CD4-positive, CD25-positive, alpha-beta regulatory T cell (primary cell): ENCODE measurements around the gene RIMS1. TPM values are rescaled to one million over a fixed set of nuclear protein-coding genes. Genes with fewer than 3 reads are reported as not detected.

ENCODE experiments used
- ATAC-seq, 2 donors: fragments of 150-1000 bp; cut with Tn5 transposase; one replicate each; pipeline ENCODE4 v1.10.0; 2021; ENCODE audit warnings: low read depth in 2 of 2, moderate number of reproducible peaks in 2 of 2, moderate library complexity in 1 of 2
- DNase-seq, 3 donors: peaks; one replicate each; pipeline versions ENCODE4 v3.0.0 to v3.0.0-alpha.2; 2012 to 2022; ENCODE audit warnings: mixed read lengths in 1 of 3
- H3K27ac ChIP-seq: one replicate; pipeline ENCODE4 v1.7.0; 2013; ENCODE audit warnings: mild to moderate bottlenecking, low read length; ENCODE audit not compliant: insufficient read depth, poor library complexity, severe bottlenecking
- H3K27me3 ChIP-seq: one replicate; pipeline ENCODE4 v1.7.0; 2013; ENCODE audit warnings: low read length; ENCODE audit not compliant: control insufficient read depth, insufficient read depth
- H3K36me3 ChIP-seq: one replicate; pipeline ENCODE4 v1.7.0; 2013; ENCODE audit warnings: mild to moderate bottlenecking, low read length, moderate library complexity; ENCODE audit not compliant: control insufficient read depth, insufficient read depth
- H3K4me1 ChIP-seq: 2 replicates; pipeline ENCODE4 v1.7.0; 2013; ENCODE audit warnings: mild to moderate bottlenecking, low read length; ENCODE audit not compliant: insufficient read depth, control insufficient read depth, poor library complexity, severe bottlenecking
- H3K4me3 ChIP-seq: one replicate; pipeline ENCODE4 v1.7.0; 2013; ENCODE audit warnings: low read depth, mild to moderate bottlenecking, low read length, moderate library complexity
- H3K9me3 ChIP-seq, 2 experiments: 1 replicate in 1 of 2; 2 replicates in 1 of 2; pipeline ENCODE4 v1.7.0; 2013; ENCODE audit warnings: low read length in 2 of 2, mild to moderate bottlenecking in 1 of 2, moderate library complexity in 1 of 2; ENCODE audit not compliant: control insufficient read depth in 2 of 2
- H3K27ac Mint-ChIP-seq, 3 donors: one replicate each; pipeline ENCODE4 v1.8.0; 2020 to 2022; ENCODE audit warnings: mild to moderate bottlenecking in 3 of 3, mixed read lengths in 3 of 3, moderate library complexity in 2 of 3
- H3K27me3 Mint-ChIP-seq: one replicate; pipeline ENCODE4 v1.8.0; 2022; ENCODE audit warnings: mild to moderate bottlenecking, mixed read lengths
- H3K36me3 Mint-ChIP-seq: one replicate; pipeline ENCODE4 v1.8.0; 2020; ENCODE audit warnings: mixed read lengths
- H3K4me1 Mint-ChIP-seq, 4 donors: one replicate each; pipeline ENCODE4 v1.8.0; 2020 to 2022; ENCODE audit warnings: mixed read lengths in 4 of 4, mild to moderate bottlenecking in 1 of 4
- H3K4me3 Mint-ChIP-seq, 4 donors: one replicate each; pipeline ENCODE4 v1.8.0; 2020 to 2022; ENCODE audit warnings: mild to moderate bottlenecking in 4 of 4, mixed read lengths in 4 of 4, moderate library complexity in 3 of 4
- H3K9me3 Mint-ChIP-seq, 7 donors: one replicate each; pipeline ENCODE4 v1.8.0; 2020 to 2022; ENCODE audit warnings: mixed read lengths in 7 of 7, mild to moderate bottlenecking in 3 of 7, moderate library complexity in 2 of 7
- polyA plus RNA-seq, 4 donors: library from polyadenylated mRNA; unstranded; fragments of 300-500 nt; fragmentation: Illumina TruSeq; gene quantifications; one replicate each; pipeline ENCODE4 v1.2.3, GENCODE V29; 2021
- total RNA-seq: library from RNA; stranded (reverse); gene quantifications from one replicate; pipeline ENCODE4 v1.2.3, GENCODE V29; 2022

Gene RIMS1
- total and polyA plus RNA-seq, 5 donors from 2014 or later, result not detected

GRCh38 chr6:72035486-72035885, 149.1 kb downstream of the RIMS1 start:
- H3K27me3 Mint-ChIP-seq, result no peaks in the 10 kb centered on the region
- no peak overlapping the region for H3K27ac ChIP-seq
- ATAC-seq, result no peak
- no peaks in the 10 kb centered on the region for H3K9me3 ChIP-seq
- no peaks in the 10 kb centered on the region for H3K36me3 ChIP-seq
- H3K36me3 Mint-ChIP-seq, result no peaks in the 10 kb centered on the region
- no peak overlapping the region for H3K4me3 Mint-ChIP-seq
- H3K27me3 ChIP-seq, result no peaks in the 10 kb centered on the region
- no peak overlapping the region for H3K27ac Mint-ChIP-seq
- H3K4me1 Mint-ChIP-seq, result no peaks in the 10 kb centered on the region
- H3K9me3 Mint-ChIP-seq, result no peaks in the 10 kb centered on the region
- H3K4me1 ChIP-seq, result no peaks in the 10 kb centered on the region
- no peak for DNase-seq
- H3K4me3 ChIP-seq, result no peak overlapping the region

- Mint-ChIP-seq H3K4me1 (no peaks in the 10 kb centered on the region), H3K9me3 (no peaks in the 10 kb centered on the region), H3K36me3 (no peaks in the 10 kb centered on the region), H3K4me3 (no peak overlapping the region), H3K27me3 (no peaks in the 10 kb centered on the region), H3K27ac (no peak overlapping the region)
- Histone ChIP-seq H3K4me3 (no peak overlapping the region), H3K9me3 (no peaks in the 10 kb centered on the region), H3K36me3 (no peaks in the 10 kb centered on the region), H3K27me3 (no peaks in the 10 kb centered on the region), H3K4me1 (no peaks in the 10 kb centered on the region), H3K27ac (no peak overlapping the region)
- no peak for ATAC-seq
- no peak for DNase-seq
Measured at GRCh38 chr6:72035966-72036365, 149.6 kb downstream of the RIMS1 start.

- H3K27ac Mint-ChIP-seq, result no peak overlapping the region
- no peak overlapping the region for H3K4me3 Mint-ChIP-seq
- Histone ChIP-seq H3K4me1 (no peaks in the 10 kb centered on the region), H3K27me3 (no peaks in the 10 kb centered on the region), H3K9me3 (no peaks in the 10 kb centered on the region), H3K27ac (no peak overlapping the region), H3K36me3 (no peaks in the 10 kb centered on the region), H3K4me3 (no peak overlapping the region)
- H3K27me3 Mint-ChIP-seq, result no peaks in the 10 kb centered on the region
- H3K9me3 Mint-ChIP-seq, result peaks cover 0 to 1% (median 0%) of the 10 kb centered on the region in 7 donors
- H3K36me3 Mint-ChIP-seq, result no peaks in the 10 kb centered on the region
- DNase-seq, result no peak
- ATAC-seq, result no peak
- no peaks in the 10 kb centered on the region for H3K4me1 Mint-ChIP-seq
Measured at GRCh38 chr6:72037006-72037405, 150.7 kb downstream of the RIMS1 start.

- no peak overlapping the region for H3K27ac Mint-ChIP-seq
- no peaks in the 10 kb centered on the region for H3K27me3 Mint-ChIP-seq
- no peaks in the 10 kb centered on the region for H3K36me3 ChIP-seq
- no peak overlapping the region for H3K27ac ChIP-seq
- H3K4me3 Mint-ChIP-seq, result no peak overlapping the region
- H3K36me3 Mint-ChIP-seq, result no peaks in the 10 kb centered on the region
- no peak for DNase-seq
- H3K4me1 ChIP-seq, result no peaks in the 10 kb centered on the region
- H3K9me3 ChIP-seq, result no peaks in the 10 kb centered on the region
- no peak for ATAC-seq
- H3K4me3 ChIP-seq, result no peak overlapping the region
- no peaks in the 10 kb centered on the region for H3K27me3 ChIP-seq
- H3K4me1 Mint-ChIP-seq, result no peaks in the 10 kb centered on the region
- H3K9me3 Mint-ChIP-seq, result peaks cover 0 to 1% (median 0%) of the 10 kb centered on the region in 7 donors
Measured at GRCh38 chr6:72040111-72040510, 153.8 kb downstream of the RIMS1 start.

- Mint-ChIP-seq H3K4me3 (no peak overlapping the region), H3K27me3 (no peaks in the 10 kb centered on the region), H3K4me1 (no peaks in the 10 kb centered on the region), H3K27ac (no peak overlapping the region), H3K9me3 (peaks cover 0 to 1% (median 0%) of the 10 kb centered on the region in 7 donors), H3K36me3 (no peaks in the 10 kb centered on the region)
- no peak overlapping the region for H3K4me3 ChIP-seq
- DNase-seq, result no peak
- ATAC-seq, result no peak
- H3K9me3 ChIP-seq, result no peaks in the 10 kb centered on the region
- H3K4me1 ChIP-seq, result no peaks in the 10 kb centered on the region
- H3K27ac ChIP-seq, result no peak overlapping the region
- H3K27me3 ChIP-seq, result no peaks in the 10 kb centered on the region
- no peaks in the 10 kb centered on the region for H3K36me3 ChIP-seq
Measured at GRCh38 chr6:72042088-72042487, 155.7 kb downstream of the RIMS1 start.

- H3K4me1 Mint-ChIP-seq, result no peaks in the 10 kb centered on the region
- H3K36me3 Mint-ChIP-seq, result no peaks in the 10 kb centered on the region
- no peaks in the 10 kb centered on the region for H3K27me3 Mint-ChIP-seq
- H3K27ac ChIP-seq, result no peak overlapping the region
- no peaks in the 10 kb centered on the region for H3K9me3 ChIP-seq
- no peak overlapping the region for H3K4me3 Mint-ChIP-seq
- H3K9me3 Mint-ChIP-seq, result peaks cover 0 to 9% (median 0%) of the 10 kb centered on the region in 7 donors
- H3K27me3 ChIP-seq, result no peaks in the 10 kb centered on the region
- no peak for ATAC-seq
- no peak overlapping the region for H3K27ac Mint-ChIP-seq
- no peak for DNase-seq
- no peaks in the 10 kb centered on the region for H3K36me3 ChIP-seq
- no peak overlapping the region for H3K4me3 ChIP-seq
- H3K4me1 ChIP-seq, result no peaks in the 10 kb centered on the region
Measured at GRCh38 chr6:72048080-72048479, 161.7 kb downstream of the RIMS1 start.

GRCh38 chr6:72049376-72049775, 163.0 kb downstream of the RIMS1 start:
- H3K36me3 Mint-ChIP-seq, result no peaks in the 10 kb centered on the region
- ATAC-seq (no peak), DNase-seq (no peak)
- H3K4me1 Mint-ChIP-seq, result no peaks in the 10 kb centered on the region
- Histone ChIP-seq H3K27ac (no peak overlapping the region), H3K4me1 (no peaks in the 10 kb centered on the region), H3K9me3 (no peaks in the 10 kb centered on the region), H3K4me3 (no peak overlapping the region), H3K27me3 (no peaks in the 10 kb centered on the region), H3K36me3 (no peaks in the 10 kb centered on the region)
- H3K27me3 Mint-ChIP-seq, result no peaks in the 10 kb centered on the region
- H3K4me3 Mint-ChIP-seq, result no peak overlapping the region
- peaks cover 0 to 14% (median 2%) of the 10 kb centered on the region in 7 donors for H3K9me3 Mint-ChIP-seq
- H3K27ac Mint-ChIP-seq, result no peak overlapping the region

GRCh38 chr6:72061286-72061685, 174.9 kb downstream of the RIMS1 start:
- no peaks in the 10 kb centered on the region for H3K36me3 ChIP-seq
- H3K27ac ChIP-seq, result no peak overlapping the region
- peaks cover 0 to 3% (median 2%) of the 10 kb centered on the region in 7 donors for H3K9me3 Mint-ChIP-seq
- H3K4me1 ChIP-seq, result no peaks in the 10 kb centered on the region
- no peaks in the 10 kb centered on the region for H3K27me3 Mint-ChIP-seq
- H3K4me1 Mint-ChIP-seq, result no peaks in the 10 kb centered on the region
- no peaks in the 10 kb centered on the region for H3K27me3 ChIP-seq
- no peak for ATAC-seq
- H3K9me3 ChIP-seq, result no peaks in the 10 kb centered on the region
- H3K36me3 Mint-ChIP-seq, result no peaks in the 10 kb centered on the region
- no peak for DNase-seq
- H3K4me3 ChIP-seq, result no peak overlapping the region
- no peak overlapping the region for H3K27ac Mint-ChIP-seq
- H3K4me3 Mint-ChIP-seq, result no peak overlapping the region
